Bone marrow (tissue), 2 donors: Measurements from ENCODE around the gene DUSP8.

Source experiments
- DNase-seq, 2 donors: peaks; one replicate each; lab custom pipeline; 2025; lab: John Stamatoyannopoulos, UW

Gene DUSP8

GRCh38 chr11:1549338-1550330 is 22.4 kb downstream of the DUSP8 start:
- no peak for DNase-seq

DNA sequence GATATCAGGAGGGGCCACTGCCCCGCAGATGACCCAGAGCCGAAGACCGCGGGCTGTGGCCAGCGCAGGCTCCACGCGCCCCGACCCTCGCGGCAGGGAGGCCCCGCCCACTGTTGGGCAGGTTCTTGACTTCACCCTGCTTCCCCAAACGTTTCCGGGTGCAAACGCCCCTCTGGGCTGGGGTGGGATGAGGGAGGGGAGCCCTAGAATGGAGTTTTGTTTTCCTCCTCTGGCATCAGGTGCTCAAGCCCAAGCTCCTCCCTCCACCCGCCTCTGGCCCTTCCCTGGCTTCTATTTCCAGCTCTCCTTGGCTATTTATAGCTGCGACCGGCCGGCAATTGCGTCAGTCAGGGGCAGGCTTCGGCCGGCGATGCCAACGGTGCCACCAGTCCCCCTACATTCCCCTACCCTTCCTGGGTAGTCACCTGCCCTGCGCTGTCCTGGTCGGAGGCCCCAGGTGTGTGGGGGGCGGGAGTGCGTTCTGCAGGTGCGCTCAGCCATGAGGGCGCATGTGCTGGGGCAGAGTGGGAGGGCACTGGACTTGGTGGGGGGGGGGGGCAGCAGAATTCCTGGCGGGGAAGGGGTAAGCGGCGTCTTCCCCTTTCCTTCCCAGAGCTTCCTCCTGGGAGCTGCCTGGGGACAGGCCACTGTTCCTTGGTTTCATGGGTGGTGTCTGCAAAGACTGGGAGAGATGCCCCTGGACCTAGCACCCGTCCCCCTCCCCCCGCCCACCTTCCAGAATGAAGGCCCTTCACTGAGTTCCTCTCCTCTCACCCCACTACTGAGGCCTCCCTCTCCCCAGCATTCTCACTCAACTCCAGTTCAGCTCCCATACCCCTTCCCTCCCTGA is 23.6 kb downstream of the DUSP8 start:
- no peak for DNase-seq

DNA sequence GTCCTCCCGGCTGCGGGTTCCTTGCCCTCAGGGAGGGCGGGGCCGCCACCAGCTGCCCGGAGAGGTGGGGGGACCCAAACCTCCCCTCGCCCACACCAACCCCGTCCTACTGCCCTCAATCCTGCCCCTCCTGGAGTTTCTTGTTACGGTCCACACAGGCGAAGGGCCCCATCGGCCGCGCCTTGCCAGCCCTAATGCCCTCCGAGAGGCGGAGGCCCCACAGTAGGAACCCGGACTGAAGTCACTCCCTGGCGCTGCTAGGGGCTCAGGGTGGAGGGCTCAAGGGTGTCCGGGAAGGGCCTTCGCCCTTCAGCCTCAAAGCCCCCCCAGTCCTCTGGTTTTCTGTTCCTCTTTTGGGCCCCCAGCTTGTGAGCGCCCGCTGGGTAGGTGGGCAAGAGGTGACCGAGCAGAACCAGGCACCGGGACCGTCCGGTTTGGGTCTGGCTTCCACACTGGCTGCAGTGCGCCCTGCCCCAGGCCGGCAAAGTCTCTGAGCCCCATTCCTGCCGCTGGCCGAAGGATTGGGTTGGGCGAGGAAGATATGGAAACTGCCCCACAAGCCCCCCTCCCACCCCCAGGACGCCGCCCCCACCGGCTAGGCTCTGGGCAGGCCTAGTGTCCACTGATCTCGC is 24.5 kb downstream of the DUSP8 start:
- no peak for DNase-seq

DNA sequence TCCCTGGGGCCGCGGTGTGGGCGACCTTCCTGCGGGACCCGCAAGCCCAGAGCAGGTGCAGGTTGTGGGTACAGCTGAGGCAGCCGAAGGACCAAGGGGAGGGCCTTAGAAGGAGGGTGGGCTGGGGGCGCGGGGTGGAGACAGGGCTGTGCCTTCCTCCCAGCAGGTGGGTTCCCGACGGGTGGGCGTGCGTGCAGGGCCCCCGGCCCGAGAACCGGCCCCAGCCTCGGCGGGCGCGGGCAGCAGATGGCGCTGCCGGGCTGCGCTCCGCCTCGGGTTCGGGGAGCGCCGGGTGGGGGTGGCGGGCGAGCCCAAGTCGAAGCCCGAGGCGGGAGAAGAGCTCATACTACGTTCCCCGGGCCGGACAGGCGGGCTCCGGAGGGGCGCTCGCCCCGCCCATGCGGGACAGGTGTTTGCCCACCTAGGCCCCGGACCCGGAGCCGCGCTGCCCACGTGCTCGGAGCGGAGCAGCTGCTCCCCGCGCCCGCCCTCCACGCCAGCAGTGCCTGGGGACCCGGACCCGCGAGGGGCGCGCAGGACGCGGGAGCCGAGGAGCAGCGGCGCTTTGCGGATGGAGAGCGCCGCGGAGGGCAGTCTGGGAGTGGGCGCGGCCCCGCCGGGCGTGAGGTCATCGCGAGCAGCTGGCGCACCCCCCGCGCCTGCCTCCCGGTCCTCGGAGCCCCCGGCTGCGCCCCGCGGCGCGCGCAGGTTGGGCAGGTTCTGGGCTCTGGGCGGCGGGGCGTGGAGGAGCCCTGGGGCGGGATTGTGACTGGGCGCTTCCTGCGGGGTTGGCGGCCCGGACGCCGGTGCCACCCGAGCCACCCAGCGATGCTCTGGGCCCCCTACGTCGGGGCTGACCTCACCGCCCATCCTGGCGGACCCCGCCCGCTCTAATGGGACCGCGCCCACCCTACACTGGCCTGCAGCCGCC is 25.3 kb downstream of the DUSP8 start:
- DNase-seq = no peak

DNA sequence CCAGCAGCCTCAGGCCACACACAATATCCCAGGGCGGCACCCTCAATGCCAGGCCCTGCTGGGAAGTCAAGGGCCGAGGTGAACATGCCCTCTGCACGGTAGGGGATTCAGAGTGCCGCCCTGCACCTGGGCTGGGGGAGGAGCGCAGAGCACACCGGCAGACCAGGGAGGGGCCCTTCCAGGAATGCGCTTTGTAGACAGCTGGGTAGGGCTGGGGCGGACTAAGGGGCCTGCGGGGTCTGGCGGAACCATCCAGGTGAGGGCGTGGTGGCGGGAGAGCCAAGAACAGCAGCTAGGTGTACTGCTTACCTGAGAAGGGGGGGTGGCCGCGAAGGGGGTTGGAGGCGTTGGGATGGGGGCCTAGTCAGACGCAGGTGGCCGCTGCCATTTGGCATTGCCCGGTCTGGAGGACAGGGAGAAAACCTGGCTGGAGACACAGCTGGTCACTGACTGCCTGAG is 26.0 kb downstream of the DUSP8 start:
- no peak for DNase-seq

- DNase-seq = no peak
These were observed 26.6 kb downstream of the DUSP8 start for GRCh38 chr11:1545432-1545831.

DNA sequence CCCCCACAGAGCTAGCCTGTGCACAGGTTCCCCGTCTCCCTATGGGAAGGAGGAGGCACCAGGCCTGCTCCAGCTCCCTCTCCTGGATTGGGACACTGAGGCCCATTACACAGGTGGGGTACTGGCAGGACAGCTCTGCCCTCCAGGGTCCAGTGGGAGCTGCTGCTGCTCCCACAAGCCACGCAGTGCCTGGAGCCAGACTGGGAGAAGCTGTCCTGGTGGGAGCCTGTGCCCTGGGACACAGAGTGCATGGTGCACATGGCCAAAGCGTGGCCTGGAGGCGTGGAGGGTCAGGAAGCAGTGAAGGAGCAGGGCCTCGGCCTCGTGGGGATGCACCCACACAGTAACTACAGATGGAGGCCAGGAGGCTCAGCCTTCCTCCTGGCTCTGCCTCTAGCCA is 27.5 kb downstream of the DUSP8 start:
- DNase-seq = no peak

DNA sequence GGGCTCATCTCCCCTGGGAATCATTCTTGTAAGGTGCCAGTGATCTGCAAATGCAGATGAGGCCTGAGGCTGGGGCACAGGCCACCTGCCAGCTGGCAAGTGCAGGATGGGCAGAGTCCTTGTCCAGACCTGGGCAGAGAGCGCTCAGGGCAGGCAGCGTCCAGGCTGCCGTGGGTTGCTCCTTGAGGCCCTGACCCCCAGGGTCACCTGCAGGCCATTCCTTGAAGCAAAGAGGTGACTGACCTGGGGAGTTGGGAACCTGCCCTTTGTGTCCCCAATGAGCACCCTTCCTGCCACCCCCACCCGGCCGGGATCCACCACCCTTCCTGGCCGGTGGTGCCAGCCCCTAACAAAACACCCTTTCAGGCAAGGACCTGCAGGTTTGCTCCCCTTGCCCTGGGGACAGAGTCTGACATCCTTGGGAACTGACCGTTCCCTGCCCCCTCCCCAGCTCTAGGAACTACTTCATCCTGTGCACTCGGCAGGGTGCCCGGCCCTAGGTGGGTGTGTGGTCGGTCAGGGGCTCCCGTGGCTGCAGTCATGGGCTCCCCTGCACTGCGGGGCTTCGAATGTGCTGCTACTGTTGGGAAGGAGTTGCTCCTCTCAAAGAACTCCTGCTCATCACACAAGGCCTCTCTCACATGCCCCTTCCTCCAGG is 28.3 kb downstream of the DUSP8 start:
- no peak for DNase-seq

GRCh38 chr11:1542267-1542666 is 29.8 kb downstream of the DUSP8 start:
- DNase-seq = no peak

- DNase-seq = no peak
These were observed 30.4 kb downstream of the DUSP8 start for GRCh38 chr11:1541474-1542204.

GRCh38 chr11:1540074-1540473 is 32.0 kb downstream of the DUSP8 start:
- no peak for DNase-seq

GRCh38 chr11:1538153-1538552 is 33.9 kb downstream of the DUSP8 start:
- DNase-seq = no peak

DNA sequence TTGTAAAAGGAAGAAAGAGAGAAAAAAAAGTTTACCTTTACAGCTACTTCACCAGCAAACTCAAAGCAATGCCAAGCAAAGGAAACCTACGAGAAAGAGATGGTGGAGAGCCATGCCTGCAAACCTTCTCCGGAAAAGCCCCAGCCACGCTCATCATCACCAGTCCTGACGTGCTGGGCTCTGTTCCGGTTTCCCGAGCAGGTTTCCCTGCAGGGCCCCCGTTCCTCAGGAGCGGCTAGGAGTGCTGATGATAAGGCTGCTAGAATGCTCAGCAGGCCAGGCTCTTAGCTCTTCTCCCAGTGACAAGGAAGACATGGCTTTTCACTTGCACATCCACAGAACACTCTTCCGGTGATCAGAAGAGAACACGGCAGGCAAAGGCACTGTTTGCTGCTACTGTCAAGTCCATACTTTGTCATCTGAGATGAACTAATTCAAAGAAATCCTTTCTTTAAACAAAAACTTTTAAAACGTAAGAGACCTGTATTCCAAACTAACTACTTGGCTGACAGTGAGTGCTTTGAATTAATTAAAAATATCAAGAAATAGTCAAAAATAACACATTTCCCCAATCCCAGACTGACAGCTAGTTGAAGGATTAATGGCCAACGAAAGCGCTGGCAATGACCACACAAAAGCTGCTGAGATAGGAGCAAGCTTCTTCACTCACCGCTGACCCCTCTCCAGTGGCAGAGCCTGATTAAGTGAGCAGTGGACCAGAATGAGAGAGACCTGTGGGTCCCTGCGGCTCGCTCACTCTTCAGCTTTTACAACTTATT is 35.8 kb downstream of the DUSP8 start:
- DNase-seq = no peak

GRCh38 chr11:1534682-1535081 is 37.4 kb downstream of the DUSP8 start:
- no peak for DNase-seq

DNA sequence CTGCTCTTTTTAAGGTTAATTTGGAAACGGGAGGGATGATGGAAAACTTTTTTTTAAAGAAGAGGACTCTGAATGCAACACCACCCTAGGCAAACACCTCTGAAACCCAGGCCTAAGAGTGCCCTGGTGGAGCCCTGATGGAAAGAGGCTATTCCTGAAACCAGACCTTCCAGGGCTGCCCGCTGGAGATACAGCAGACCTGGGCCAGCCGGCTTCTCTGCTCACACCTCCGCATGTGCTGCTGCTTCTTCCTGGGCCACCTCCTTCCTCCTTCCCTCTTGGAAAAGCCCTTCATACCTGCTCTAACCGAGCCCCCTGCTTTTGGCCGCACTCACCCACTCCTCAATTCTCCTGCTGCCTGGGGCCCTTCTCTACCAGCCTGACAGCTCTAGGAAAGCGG is 37.9 kb downstream of the DUSP8 start:
- DNase-seq = no peak

- DNase-seq = no peak
These were observed 38.7 kb downstream of the DUSP8 start for GRCh38 chr11:1533342-1533725.

DNA sequence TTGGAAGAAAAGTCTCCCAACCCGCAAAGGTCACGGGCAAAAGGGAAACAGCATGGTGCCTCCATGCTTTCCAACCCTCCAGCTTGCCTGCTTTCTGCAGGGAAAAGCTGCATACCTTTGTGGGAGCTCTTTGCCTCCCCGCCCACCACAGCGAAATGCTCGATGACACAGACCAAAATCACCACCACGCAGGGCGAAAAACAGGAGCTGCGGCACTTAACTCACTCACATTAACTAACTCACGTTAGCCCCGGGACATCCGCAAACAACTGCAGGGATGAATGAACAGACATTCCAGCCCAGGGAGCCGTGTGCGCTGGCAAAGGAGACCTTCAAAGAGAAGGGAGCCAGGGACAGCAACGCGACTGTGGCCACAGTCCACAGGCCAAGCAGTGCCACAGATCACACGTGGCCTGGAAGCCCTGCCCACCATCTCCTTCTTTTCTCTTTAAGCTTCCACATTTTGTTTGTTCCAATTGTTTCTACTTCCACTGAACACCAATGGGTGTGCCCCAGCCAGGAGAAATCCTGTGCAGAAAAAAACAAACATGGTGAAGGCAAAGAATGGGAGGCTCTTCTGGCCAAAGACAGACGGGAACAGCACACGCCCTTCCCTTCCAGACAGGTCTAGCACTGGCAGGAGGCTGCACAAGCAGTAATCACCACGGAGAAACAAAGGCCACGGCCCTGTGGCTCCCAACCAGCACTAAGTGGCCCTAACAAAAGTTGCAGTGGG is 39.3 kb downstream of the DUSP8 start:
- DNase-seq = no peak

GRCh38 chr11:1532014-1532586 is 40.0 kb downstream of the DUSP8 start:
- DNase-seq = no peak
